ENCODE measurements around the gene CD28. TPM values are rescaled to one million over a fixed set of nuclear protein-coding genes. Genes with fewer than 3 reads are reported as not detected.

The CD28 gene
- total RNA-seq, 4 donors from 2014 or later = 0.20 to 1.3 (median 0.51) TPM

DNA sequence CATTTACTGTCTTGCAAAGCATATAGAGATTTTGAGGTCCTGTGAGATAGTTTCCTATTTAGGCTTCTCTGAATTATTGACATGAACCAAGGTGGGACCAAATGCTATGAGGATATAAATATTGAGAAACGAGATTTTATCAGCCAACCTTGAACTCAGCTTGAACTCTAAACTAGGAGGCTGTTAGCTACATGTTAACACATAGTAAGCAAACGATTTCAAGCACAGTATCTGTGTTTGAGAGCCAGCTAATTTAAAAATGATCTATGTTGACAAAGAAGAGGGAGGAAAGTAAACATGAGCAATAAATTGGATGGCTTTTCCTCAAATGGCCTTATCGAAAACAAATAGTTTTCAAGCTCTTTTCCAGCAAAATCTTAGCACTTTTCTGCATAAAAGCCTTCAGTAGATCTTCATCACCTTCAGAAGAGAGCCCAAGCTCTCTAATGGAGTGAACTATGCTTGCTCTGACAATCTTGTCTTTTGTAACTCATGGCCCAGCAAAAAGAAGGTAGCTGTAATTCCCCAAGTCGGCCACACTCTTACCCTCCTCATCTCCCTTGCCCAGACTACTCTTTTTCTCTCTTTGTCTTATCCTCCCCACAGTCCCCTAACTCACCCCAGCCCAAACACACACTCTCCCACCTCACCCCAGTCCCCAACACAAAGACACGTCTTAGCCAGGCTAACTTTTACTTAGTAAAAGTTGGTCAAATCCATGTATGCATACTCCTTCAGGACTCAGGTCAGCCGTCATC lies 14.7 kb downstream of the CD28 start:
- Histone ChIP-seq H3K4me3 (replicated peaks in 1 of 3) (no peak overlapping the region), H3K9me3 (no peaks in the 10 kb centered on the region), H3K36me3 (no peaks in the 10 kb centered on the region), H3K4me1 (no peaks in the 10 kb centered on the region), H3K27me3 (no peaks in the 10 kb centered on the region), H3K27ac (no peak overlapping the region)
- DNase-seq = no peak
- 81 to 83% methylated on average over 6 of the region's 6 CpGs for WGBS, 2 donors
- intact Hi-C loops (cut with DNase I) = no loop called here
- TF ChIP-seq, protein P1, sequence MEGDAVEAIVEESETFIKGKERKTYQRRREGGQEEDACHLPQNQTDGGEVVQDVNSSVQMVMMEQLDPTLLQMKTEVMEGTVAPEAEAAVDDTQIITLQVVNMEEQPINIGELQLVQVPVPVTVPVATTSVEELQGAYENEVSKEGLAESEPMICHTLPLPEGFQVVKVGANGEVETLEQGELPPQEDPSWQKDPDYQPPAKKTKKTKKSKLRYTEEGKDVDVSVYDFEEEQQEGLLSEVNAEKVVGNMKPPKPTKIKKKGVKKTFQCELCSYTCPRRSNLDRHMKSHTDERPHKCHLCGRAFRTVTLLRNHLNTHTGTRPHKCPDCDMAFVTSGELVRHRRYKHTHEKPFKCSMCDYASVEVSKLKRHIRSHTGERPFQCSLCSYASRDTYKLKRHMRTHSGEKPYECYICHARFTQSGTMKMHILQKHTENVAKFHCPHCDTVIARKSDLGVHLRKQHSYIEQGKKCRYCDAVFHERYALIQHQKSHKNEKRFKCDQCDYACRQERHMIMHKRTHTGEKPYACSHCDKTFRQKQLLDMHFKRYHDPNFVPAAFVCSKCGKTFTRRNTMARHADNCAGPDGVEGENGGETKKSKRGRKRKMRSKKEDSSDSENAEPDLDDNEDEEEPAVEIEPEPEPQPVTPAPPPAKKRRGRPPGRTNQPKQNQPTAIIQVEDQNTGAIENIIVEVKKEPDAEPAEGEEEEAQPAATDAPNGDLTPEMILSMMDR (IDR thresholded peaks at IDR 0.05) = no peak
- TF ChIP-seq POLR2A (IDR thresholded peaks at IDR 0.05) = no peak

DNA sequence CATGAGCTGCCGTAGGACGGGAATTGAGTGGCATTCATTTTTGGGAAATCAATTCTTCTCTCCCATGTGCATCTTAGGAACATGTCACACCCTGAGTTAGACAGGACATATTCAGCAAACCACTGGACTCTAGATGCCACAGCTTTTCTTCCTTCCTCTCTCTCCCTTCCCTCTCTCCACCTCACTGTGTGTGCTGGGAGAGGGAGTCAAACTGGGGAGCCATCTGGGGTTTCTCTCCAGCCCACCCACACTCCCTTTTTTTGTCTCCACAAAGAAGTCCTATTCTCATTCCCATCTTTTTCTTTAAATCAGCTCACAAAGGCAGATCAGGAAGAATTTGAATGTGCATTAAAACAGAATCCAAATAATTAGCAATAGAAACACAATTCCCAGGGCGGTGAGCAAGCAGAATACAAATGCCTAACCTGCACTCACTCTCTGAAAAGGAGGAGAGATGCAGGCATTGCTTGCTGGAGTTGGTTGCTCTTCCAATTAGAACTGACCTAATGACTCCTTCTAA lies 15.4 kb downstream of the CD28 start:
- TF ChIP-seq, protein P1 (IDR thresholded peaks at IDR 0.05) = no peak
- Histone ChIP-seq H3K4me3 (replicated peaks in 1 of 3) (no peak overlapping the region), H3K4me1 (no peaks in the 10 kb centered on the region), H3K36me3 (no peaks in the 10 kb centered on the region), H3K9me3 (no peaks in the 10 kb centered on the region), H3K27ac (no peak overlapping the region), H3K27me3 (no peaks in the 10 kb centered on the region)
- intact Hi-C loops (cut with DNase I) = no loop called here
- DNase-seq = no peak
- WGBS, 2 donors = 94 to 96% methylated on average over 3 of the region's 3 CpGs

DNA sequence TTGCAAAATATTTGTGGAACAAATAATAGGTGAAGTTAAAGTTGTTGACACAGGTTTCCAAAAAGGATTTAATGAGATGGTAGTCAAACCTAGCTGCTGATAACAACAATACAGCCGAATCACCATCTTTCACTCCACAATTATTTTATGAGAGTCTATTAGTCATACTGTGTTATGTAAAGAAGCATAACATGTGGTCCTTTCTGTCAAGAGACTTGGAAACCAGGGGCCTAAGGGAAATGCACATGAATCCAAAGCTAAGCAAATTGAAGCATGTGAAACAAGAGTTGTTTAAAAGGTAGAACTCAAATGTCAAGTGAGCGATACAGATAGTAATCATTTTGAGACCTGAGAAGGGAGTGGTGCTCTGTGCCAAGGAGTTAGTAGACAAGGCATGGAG lies 16.0 kb downstream of the CD28 start:
- H3K27ac ChIP-seq = no peak overlapping the region
- no peaks in the 10 kb centered on the region for H3K4me1 ChIP-seq
- WGBS, 2 donors = 72 to 88% methylated on average over 2 of the region's 2 CpGs
- TF ChIP-seq, protein P1 (IDR thresholded peaks at IDR 0.05) = no peak
- no peak for TF ChIP-seq POLR2A (IDR thresholded peaks at IDR 0.05)
- no peak for DNase-seq
- no peaks in the 10 kb centered on the region for H3K9me3 ChIP-seq
- no peaks in the 10 kb centered on the region for H3K36me3 ChIP-seq
- no peak overlapping the region for H3K4me3 ChIP-seq (replicated peaks in 1 of 3)
- intact Hi-C loops (cut with DNase I) = no loop called here
- H3K27me3 ChIP-seq = no peaks in the 10 kb centered on the region

DNA sequence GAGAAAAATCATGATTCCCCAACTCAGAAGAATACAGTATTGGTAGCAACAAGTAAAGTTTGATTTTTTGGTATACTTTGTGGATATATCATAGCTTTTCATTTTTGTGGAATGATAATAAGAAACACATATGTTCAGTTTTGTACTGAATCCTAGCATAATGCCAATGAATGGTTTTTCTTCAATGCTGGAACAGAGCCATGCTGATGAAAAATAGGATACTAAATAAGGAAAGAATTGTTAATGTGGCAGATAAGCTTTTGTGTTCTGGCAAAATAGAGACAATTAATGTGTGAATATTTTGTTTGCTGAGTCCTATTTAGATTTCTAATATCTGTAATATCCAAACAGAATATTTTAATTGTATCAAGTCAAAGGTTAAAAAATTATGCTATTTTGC lies 21.9 kb downstream of the CD28 start:
- TF ChIP-seq, protein P1 (IDR thresholded peaks at IDR 0.05) = no peak
- TF ChIP-seq POLR2A (IDR thresholded peaks at IDR 0.05) = no peak
- intact Hi-C loops (cut with DNase I) = no loop called here
- Histone ChIP-seq H3K4me3 (replicated peaks in 1 of 3) (no peak overlapping the region), H3K9me3 (no peaks in the 10 kb centered on the region), H3K27me3 (no peaks in the 10 kb centered on the region), H3K27ac (no peak overlapping the region), H3K36me3 (no peaks in the 10 kb centered on the region), H3K4me1 (no peaks in the 10 kb centered on the region)
- no peak for DNase-seq

DNA sequence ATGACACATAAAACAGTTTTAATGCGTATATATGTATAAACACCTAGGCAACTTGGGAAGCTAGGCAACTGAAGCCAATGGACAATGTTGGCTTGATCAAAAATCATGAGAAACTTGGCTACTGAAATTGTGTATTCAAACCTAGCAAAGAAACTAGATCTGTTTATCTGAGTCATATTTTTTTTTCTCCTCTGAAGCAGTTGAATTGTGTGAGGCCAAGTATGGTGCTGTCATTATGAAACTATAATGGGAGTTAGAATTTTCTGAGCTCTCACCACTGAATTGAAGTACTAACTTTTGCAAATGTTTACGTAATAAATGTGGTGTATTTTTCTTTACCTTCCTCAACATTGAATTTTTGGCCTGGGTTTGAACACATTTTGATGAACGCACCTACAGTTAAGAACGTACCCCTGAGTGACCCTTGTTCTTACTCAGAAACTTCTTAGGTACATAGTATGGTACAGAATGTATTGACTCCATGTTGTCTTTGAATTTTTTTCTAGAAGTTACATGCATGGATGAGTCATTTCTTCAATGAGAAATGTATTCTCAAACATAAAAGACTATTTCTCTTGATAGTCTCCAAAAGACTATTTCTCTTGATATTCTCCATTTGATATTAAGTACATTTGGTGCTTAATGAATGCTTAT lies 23.8 kb downstream of the CD28 start:
- TF ChIP-seq, protein P1 (IDR thresholded peaks at IDR 0.05) = no peak
- no peak for TF ChIP-seq POLR2A (IDR thresholded peaks at IDR 0.05)
- WGBS, 2 donors = 96% methylated on average over 4 of the region's 4 CpGs

More for the DNA sequence above, 23.8 kb downstream of the CD28 start:
- H3K27ac ChIP-seq = no peak overlapping the region
- H3K4me3 ChIP-seq (replicated peaks in 1 of 3) = no peak overlapping the region
- no peaks in the 10 kb centered on the region for H3K36me3 ChIP-seq
- no peaks in the 10 kb centered on the region for H3K27me3 ChIP-seq
- H3K4me1 ChIP-seq = no peaks in the 10 kb centered on the region
- DNase-seq = no peak
- H3K9me3 ChIP-seq = no peaks in the 10 kb centered on the region
- intact Hi-C loops (cut with DNase I) = no loop called here
